Mononuclear cell (primary cell): ENCODE measurements around the gene CMAS. TPM values are rescaled to one million over a fixed set of nuclear protein-coding genes. Genes with fewer than 3 reads are reported as not detected.

Source experiments
- total RNA-seq: library from RNA; depleted of rRNA; stranded (reverse); fragments of >200 nt; gene quantifications from one replicate; pipeline ENCODE4 v1.2.3, GENCODE V29; 2012

The CMAS gene
- total RNA-seq, 1 donor, result 5.8 TPM

Other genes with a start within 250 kb of the CMAS start
- gene ABCC9, start 104.8 kb upstream of the CMAS start, total RNA-seq, result 0.10 TPM